ENCODE results near the gene DOP1B. TPM values are rescaled to one million over a fixed set of nuclear protein-coding genes. Genes with fewer than 3 reads are reported as not detected.

Gene DOP1B
- total RNA-seq, 1 experiment from 2014 or later = 8.7 TPM

DNA sequence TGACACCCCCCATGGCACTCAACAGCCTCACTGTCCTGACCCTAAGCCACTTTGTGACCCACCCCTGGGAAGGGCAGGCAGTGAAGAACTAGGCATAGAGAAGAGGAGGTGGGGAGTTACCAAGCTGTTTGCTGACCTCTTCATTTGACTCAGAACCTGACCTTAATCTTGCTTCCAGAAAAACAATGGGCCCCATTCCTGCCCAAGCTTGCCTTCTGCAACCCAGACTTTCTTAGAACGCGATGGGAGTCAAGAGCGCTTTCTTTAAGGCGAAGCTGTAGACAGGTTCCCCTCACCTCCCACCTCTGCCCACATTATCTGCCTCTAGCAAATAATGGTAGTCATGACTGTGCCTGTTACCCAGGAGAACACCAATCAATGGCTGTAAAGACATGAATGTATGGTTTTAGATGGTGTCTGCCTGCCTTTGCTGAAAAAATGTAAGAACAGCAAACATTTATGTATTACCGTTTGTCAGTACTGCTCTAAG, 30.0 kb upstream of the DOP1B start:
- no peak overlapping the region for H3K56ac ChIP-seq (ENCODE audit: insufficient read length, low read depth, low read length)

More for the DNA sequence above, 30.0 kb upstream of the DOP1B start:
- TF ChIP-seq, protein P1, sequence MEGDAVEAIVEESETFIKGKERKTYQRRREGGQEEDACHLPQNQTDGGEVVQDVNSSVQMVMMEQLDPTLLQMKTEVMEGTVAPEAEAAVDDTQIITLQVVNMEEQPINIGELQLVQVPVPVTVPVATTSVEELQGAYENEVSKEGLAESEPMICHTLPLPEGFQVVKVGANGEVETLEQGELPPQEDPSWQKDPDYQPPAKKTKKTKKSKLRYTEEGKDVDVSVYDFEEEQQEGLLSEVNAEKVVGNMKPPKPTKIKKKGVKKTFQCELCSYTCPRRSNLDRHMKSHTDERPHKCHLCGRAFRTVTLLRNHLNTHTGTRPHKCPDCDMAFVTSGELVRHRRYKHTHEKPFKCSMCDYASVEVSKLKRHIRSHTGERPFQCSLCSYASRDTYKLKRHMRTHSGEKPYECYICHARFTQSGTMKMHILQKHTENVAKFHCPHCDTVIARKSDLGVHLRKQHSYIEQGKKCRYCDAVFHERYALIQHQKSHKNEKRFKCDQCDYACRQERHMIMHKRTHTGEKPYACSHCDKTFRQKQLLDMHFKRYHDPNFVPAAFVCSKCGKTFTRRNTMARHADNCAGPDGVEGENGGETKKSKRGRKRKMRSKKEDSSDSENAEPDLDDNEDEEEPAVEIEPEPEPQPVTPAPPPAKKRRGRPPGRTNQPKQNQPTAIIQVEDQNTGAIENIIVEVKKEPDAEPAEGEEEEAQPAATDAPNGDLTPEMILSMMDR (conservative IDR thresholded peaks at IDR 0.05) = no peak
- no peaks in the 10 kb centered on the region for H3K79me1 ChIP-seq (ENCODE audit: insufficient read depth, low read depth, low read length, poor library complexity, severe bottlenecking)
- H3K9me3 ChIP-seq (ENCODE audit: control insufficient read depth, low read depth, low read length) = no peaks in the 10 kb centered on the region
- H3K18ac ChIP-seq (ENCODE audit: insufficient read length, low read depth, low read length) = no peak overlapping the region
- H2BK20ac ChIP-seq (ENCODE audit: low read depth, low read length, poor library complexity, severe bottlenecking) = no peak overlapping the region
- no peaks in the 10 kb centered on the region for H4K20me1 ChIP-seq (ENCODE audit: control insufficient read depth, insufficient read depth, insufficient read length)
- no peak overlapping the region for H2BK5ac ChIP-seq (ENCODE audit: insufficient read length, low read length)
- H3K4me3 Mint-ChIP-seq = no peak overlapping the region
- H3K23me2 ChIP-seq (ENCODE audit: insufficient read length, low read depth, low read length, poor library complexity, severe bottlenecking) = no peaks in the 10 kb centered on the region
- no peaks in the 10 kb centered on the region; a peak in 1 of 7 replicates for H3K36me3 Mint-ChIP-seq (ENCODE audit: insufficient read depth in 1 of 3, low read depth in 3 of 3)
- no peak overlapping the region for H2BK120ac ChIP-seq (ENCODE audit: low read depth, low read length, poor library complexity, severe bottlenecking)
- no peak overlapping the region for H2BK15ac ChIP-seq (ENCODE audit: low read depth, low read length)
- H3K9ac ChIP-seq (ENCODE audit: extremely low read depth, insufficient read length, low read length) = no peak overlapping the region
- no peak overlapping the region for H2AK5ac ChIP-seq (ENCODE audit: insufficient read length, low read length)
- H3K4ac ChIP-seq (ENCODE audit: low read depth, low read length) = no peak overlapping the region
- no peak overlapping the region for H2AFZ ChIP-seq (ENCODE audit: low read length)
- H3K4me1 ChIP-seq (ENCODE audit: insufficient read depth, low read length) = peaks cover 4% of the 10 kb centered on the region; the same call in 1 of the 2 replicates
- H3K23ac ChIP-seq (ENCODE audit: insufficient read length, low read depth, low read length) = no peak overlapping the region
- H3K27me3 ChIP-seq (ENCODE audit: insufficient read depth, low read length) = no peaks in the 10 kb centered on the region
- no peak overlapping the region for H2BK12ac ChIP-seq (ENCODE audit: insufficient read length, low read depth, low read length)
- peaks cover 9% of the 10 kb centered on the region for H3K27me3 Mint-ChIP-seq (ENCODE audit: low read depth)
- peaks cover 16 to 19% of the 10 kb centered on the region in 2 experiments for H3K4me1 Mint-ChIP-seq
- H3K79me2 ChIP-seq (ENCODE audit: insufficient read depth, low read length) = no peaks in the 10 kb centered on the region
- no peak overlapping the region for H3K27ac ChIP-seq (ENCODE audit: insufficient read length, low read depth, low read length)
- H3K4me2 ChIP-seq (ENCODE audit: insufficient read depth, insufficient read length, low read length) = no peak overlapping the region
- no peak overlapping the region for H4K5ac ChIP-seq (ENCODE audit: insufficient read length, low read depth, low read length)
- H4K91ac ChIP-seq (ENCODE audit: insufficient read length, low read depth, low read length) = no peak overlapping the region
- no peaks in the 10 kb centered on the region; a peak in 1 of 5 replicates for H3K9me3 Mint-ChIP-seq
- peak overlapping the region in 1 of 3 experiments; percentile 51; a peak in 1 of 7 replicates for H3K27ac Mint-ChIP-seq
- H4K8ac ChIP-seq (replicated peaks; ENCODE audit: insufficient read length, low read depth, low read length) = no peak overlapping the region
- no CpG with 5 or more reads among the region's 5 CpGs for WGBS (ENCODE audit: extremely low coverage, insufficient read length, low lambda C conversion rate)
- DNase-seq = peak; percentile 11
- no peak overlapping the region for H3K14ac ChIP-seq (ENCODE audit: insufficient read depth, low read length)
- no peak overlapping the region for H3T11ph ChIP-seq (ENCODE audit: low read length)
